Thyroid gland (tissue), 4 donors: ENCODE data around the gene SLC22A17. TPM values are rescaled to one million over a fixed set of nuclear protein-coding genes. Genes with fewer than 3 reads are reported as not detected.

Source experiments
- DNase-seq, 2 donors: peaks; one replicate each; pipeline ENCODE4 v3.0.0-alpha.2; 2019
- H3K27ac ChIP-seq, 3 donors: fragments of 200-600 bp; sonication (generic); 1 replicate in 2 of 3; 2 replicates in 1 of 3; pipeline ENCODE4 v1.5.1; 2016 to 2019; ENCODE audit warnings: mild to moderate bottlenecking in 1 of 3, moderate library complexity in 1 of 3
- H3K27me3 ChIP-seq: fragments of 200-600 bp; sonication (generic); one replicate; pipeline ENCODE4 v1.5.1; 2019
- H3K36me3 ChIP-seq, 2 donors: fragments of 200-600 bp; sonication (generic); one replicate each; pipeline ENCODE4 v1.5.1; 2016 to 2019
- H3K4me1 ChIP-seq, 2 donors: fragments of 200-600 bp; sonication (generic); one replicate each; pipeline ENCODE4 v1.5.1; 2017 to 2019
- H3K4me3 ChIP-seq, 3 donors: fragments of 200-600 bp; sonication (generic); replicated peaks in 1 of 3; 1 replicate in 2 of 3; 2 replicates in 1 of 3; pipeline ENCODE4 v1.5.1; 2016; ENCODE audit warnings: mild to moderate bottlenecking in 1 of 3
- H3K9me3 ChIP-seq: fragments of 200-600 bp; sonication (generic); one replicate; pipeline ENCODE4 v1.5.1; 2017
- POLR2A ChIP-seq, 2 donors: fragments of 450-650 bp; IDR thresholded peaks; one replicate each; pipeline ENCODE4 v1.6.1; 2017; ENCODE audit warnings: antibody characterized with exemption in 2 of 2, mild to moderate bottlenecking in 2 of 2, moderate library complexity in 1 of 2
- WGBS, 2 donors: methylation state at CpG; one replicate each; pipeline ENCODE4 v1.1.5; 2017; 5-methylcytosine and 5-hydroxymethylcytosine counted together
- intact Hi-C: fragments of 100-400 bp; cut with DNase I; formaldehyde crosslinking; loops from one replicate; pipeline ENCODE4 v1.15.1; 2023
- total RNA-seq, 4 donors: library from RNA; depleted of rRNA; stranded (reverse); fragments of >200 nt; gene quantifications; one replicate each; pipeline ENCODE4 v1.2.3, GENCODE V29; 2016
- TF ChIP-seq, protein P1 (sequence below), 6 experiments: fragments of 200-600 bp in 3 of 6; fragments of 450-650 bp in 3 of 6; sonication (generic) in 3 of 6; IDR thresholded peaks; one replicate each; pipeline ENCODE4 v1.5.1; 2016 to 2019; ENCODE audit warnings: antibody characterized with exemption in 6 of 6, mild to moderate bottlenecking in 2 of 6, inconsistent platforms in 1 of 6, moderate library complexity in 1 of 6

SLC22A17 gene
- total RNA-seq, 4 donors from 2014 or later = 27.5 to 94.2 (median 53.7) TPM

GRCh38 chr14:23345987-23346692 lies 6.5 kb downstream of the SLC22A17 start:
- intact Hi-C loops = no loop called here
- H3K4me1 ChIP-seq = no peaks in the 10 kb centered on the region
- H3K4me3 ChIP-seq = no peak overlapping the region
- no peak for DNase-seq
- H3K27me3 ChIP-seq = no peaks in the 10 kb centered on the region
- no peaks in the 10 kb centered on the region for H3K9me3 ChIP-seq
- no peak for TF ChIP-seq POLR2A (IDR thresholded peaks at IDR 0.05)
- TF ChIP-seq, protein P1, sequence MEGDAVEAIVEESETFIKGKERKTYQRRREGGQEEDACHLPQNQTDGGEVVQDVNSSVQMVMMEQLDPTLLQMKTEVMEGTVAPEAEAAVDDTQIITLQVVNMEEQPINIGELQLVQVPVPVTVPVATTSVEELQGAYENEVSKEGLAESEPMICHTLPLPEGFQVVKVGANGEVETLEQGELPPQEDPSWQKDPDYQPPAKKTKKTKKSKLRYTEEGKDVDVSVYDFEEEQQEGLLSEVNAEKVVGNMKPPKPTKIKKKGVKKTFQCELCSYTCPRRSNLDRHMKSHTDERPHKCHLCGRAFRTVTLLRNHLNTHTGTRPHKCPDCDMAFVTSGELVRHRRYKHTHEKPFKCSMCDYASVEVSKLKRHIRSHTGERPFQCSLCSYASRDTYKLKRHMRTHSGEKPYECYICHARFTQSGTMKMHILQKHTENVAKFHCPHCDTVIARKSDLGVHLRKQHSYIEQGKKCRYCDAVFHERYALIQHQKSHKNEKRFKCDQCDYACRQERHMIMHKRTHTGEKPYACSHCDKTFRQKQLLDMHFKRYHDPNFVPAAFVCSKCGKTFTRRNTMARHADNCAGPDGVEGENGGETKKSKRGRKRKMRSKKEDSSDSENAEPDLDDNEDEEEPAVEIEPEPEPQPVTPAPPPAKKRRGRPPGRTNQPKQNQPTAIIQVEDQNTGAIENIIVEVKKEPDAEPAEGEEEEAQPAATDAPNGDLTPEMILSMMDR (IDR thresholded peaks at IDR 0.05) = no peak
- WGBS, 2 donors = 77 to 81% methylated on average over 9 to 13 of the region's 13 CpGs
- no peak overlapping the region for H3K27ac ChIP-seq
- H3K36me3 ChIP-seq = no peaks in the 10 kb centered on the region

- H3K27me3 ChIP-seq = no peaks in the 10 kb centered on the region
- DNase-seq = no peak
- intact Hi-C loops = no loop called here
- no peaks in the 10 kb centered on the region for H3K4me1 ChIP-seq
- no peaks in the 10 kb centered on the region for H3K9me3 ChIP-seq
- H3K36me3 ChIP-seq = no peaks in the 10 kb centered on the region
- no peak for TF ChIP-seq POLR2A (IDR thresholded peaks at IDR 0.05)
- TF ChIP-seq, protein P1 (IDR thresholded peaks at IDR 0.05) = no peak
- H3K4me3 ChIP-seq = no peak overlapping the region
- H3K27ac ChIP-seq = no peak overlapping the region
- 70 to 74% methylated on average over 3 of the region's 3 CpGs for WGBS, 2 donors
Measured at GRCh38 chr14:23344481-23344880, 8.2 kb downstream of the SLC22A17 start.

GRCh38 chr14:23339506-23340268 lies 13.0 kb downstream of the SLC22A17 start:
- intact Hi-C loops = no loop called here
- WGBS, 2 donors = 86 to 91% methylated on average over 1 of the region's 1 CpG
- Histone ChIP-seq H3K4me3 (no peak overlapping the region), H3K9me3 (no peaks in the 10 kb centered on the region), H3K4me1 (no peaks in the 10 kb centered on the region), H3K27me3 (no peaks in the 10 kb centered on the region), H3K27ac (no peak overlapping the region), H3K36me3 (no peaks in the 10 kb centered on the region)
- TF ChIP-seq, protein P1 (IDR thresholded peaks at IDR 0.05) = no peak
- no peak for TF ChIP-seq POLR2A (IDR thresholded peaks at IDR 0.05)
- DNase-seq = no peak

GRCh38 chr14:23335623-23336022 lies 17.1 kb downstream of the SLC22A17 start:
- H3K4me1 ChIP-seq = no peaks in the 10 kb centered on the region
- no peak overlapping the region for H3K27ac ChIP-seq
- no peaks in the 10 kb centered on the region for H3K27me3 ChIP-seq
- DNase-seq = no peak
- 86 to 92% methylated on average over 5 of the region's 5 CpGs for WGBS, 2 donors
- no peak overlapping the region for H3K4me3 ChIP-seq
- intact Hi-C loops = no loop called here
- H3K36me3 ChIP-seq = no peaks in the 10 kb centered on the region
- TF ChIP-seq, protein P1 (IDR thresholded peaks at IDR 0.05) = no peak
- no peak for TF ChIP-seq POLR2A (IDR thresholded peaks at IDR 0.05)
- no peaks in the 10 kb centered on the region for H3K9me3 ChIP-seq
